OCI-LY7 (cell line): ENCODE results near the gene TTLL9. TPM values are rescaled to one million over a fixed set of nuclear protein-coding genes. Genes with fewer than 3 reads are reported as not detected.

Source experiments
- BruUV-seq: library from RNA; stranded (reverse); fragments of 400-500 nt; replicated peaks from 2 replicates; lab custom pipeline; 2021; lab: Mats Ljungman, UMichigan
- CTCF ChIA-PET: fragments of 300-600 bp; sonication (Branson Sonifier 250); formaldehyde crosslinking; loops from one replicate; lab custom pipeline; 2022; ENCODE audit warnings: antibody characterized with exemption; ENCODE audit not compliant: unreplicated experiment; lab: Charles Lee
- POLR2A ChIA-PET: fragments of 300-600 bp; sonication (Branson Sonifier 250); formaldehyde crosslinking; loops from one replicate; lab custom pipeline; 2022; ENCODE audit warnings: antibody characterized with exemption; lab: Charles Lee
- DNase-seq: peaks from one replicate; pipeline ENCODE4 v3.0.0-alpha.2; 2015; ENCODE audit warnings: low spot score
- H2AFZ ChIP-seq: fragments of 200-600 bp; sonication (generic), shearing (Covaris generic); 2 replicates; pipeline ENCODE4 v1.6.1; 2014; ENCODE audit warnings: mild to moderate bottlenecking, antibody characterized with exemption, low read length, moderate library complexity
- H3K27ac ChIP-seq: fragments of 200-600 bp; sonication (generic); 2 replicates; pipeline ENCODE4 v1.5.1; 2014; ENCODE audit warnings: mixed run types, low read depth, mild to moderate bottlenecking, moderate library complexity, low read length, inconsistent platforms; ENCODE audit not compliant: poor library complexity, severe bottlenecking
- H3K36me3 ChIP-seq: fragments of 200-600 bp; sonication (generic); 2 replicates; pipeline ENCODE4 v1.6.1; 2014; ENCODE audit warnings: mild to moderate bottlenecking, antibody characterized with exemption, low read length, moderate library complexity, mixed read lengths; ENCODE audit not compliant: insufficient read depth
- H3K4me1 ChIP-seq: fragments of 200-600 bp; sonication (generic); 2 replicates; pipeline ENCODE4 v1.5.1; 2014; ENCODE audit warnings: mild to moderate bottlenecking, low read length; ENCODE audit not compliant: insufficient read depth, poor library complexity, severe bottlenecking
- H3K4me2 ChIP-seq: fragments of 200-600 bp; sonication (generic); 2 replicates; pipeline ENCODE4 v1.6.1; 2014; ENCODE audit warnings: mild to moderate bottlenecking, low read length
- H3K4me3 ChIP-seq: fragments of 200-600 bp; sonication (generic); 2 replicates; pipeline ENCODE4 v1.5.1; 2014; ENCODE audit warnings: mild to moderate bottlenecking, low read depth, low read length; ENCODE audit not compliant: poor library complexity, severe bottlenecking
- H3K79me2 ChIP-seq: fragments of 200-600 bp; sonication (generic); 2 replicates; pipeline ENCODE4 v1.6.1; 2016; ENCODE audit warnings: low read depth, mild to moderate bottlenecking, low read length, moderate library complexity, mixed read lengths; ENCODE audit not compliant: insufficient read depth
- H3K9me2 ChIP-seq: fragments of 200-600 bp; sonication (generic); 2 replicates; pipeline ENCODE4 v1.6.1; 2016; ENCODE audit warnings: mild to moderate bottlenecking, low read length, mixed read lengths; ENCODE audit not compliant: insufficient read depth
- H3K9me3 ChIP-seq: fragments of 200-600 bp; sonication (generic); 2 replicates; pipeline ENCODE4 v1.6.1; 2014; ENCODE audit warnings: mild to moderate bottlenecking, mixed run types, low read length, mixed read lengths
- H4K20me1 ChIP-seq: fragments of 200-600 bp; sonication (generic); 2 replicates; pipeline ENCODE4 v1.6.1; 2014; ENCODE audit warnings: mild to moderate bottlenecking, antibody characterized with exemption, low read length, moderate library complexity, mixed read lengths; ENCODE audit not compliant: insufficient read depth
- CTCF ChIP-seq: fragments of 200-600 bp; sonication (generic); conservative IDR thresholded peaks from 2 replicates; pipeline ENCODE4 v1.5.1; 2014; ENCODE audit warnings: mild to moderate bottlenecking, antibody characterized with exemption, low read length, moderate library complexity, mixed read lengths
- EZH2phosphoT487 ChIP-seq: fragments of 200-600 bp; sonication (generic); IDR thresholded peaks from 2 replicates; pipeline ENCODE4 v1.6.1; 2018; ENCODE audit warnings: low read depth, borderline replicate concordance, mild to moderate bottlenecking, mixed run types, antibody characterized with exemption, low read length, moderate library complexity, mixed read lengths
- intact Hi-C: fragments of 100-400 bp; cut with micrococcal nuclease; formaldehyde crosslinking; loops from one replicate; pipeline ENCODE4 v1.10.0; 2022; ENCODE audit not compliant: unreplicated experiment
- total RNA-seq, 2 experiments: library from RNA; depleted of rRNA in 1 of 2; stranded (reverse); fragments of >200 nt in 1 of 2; shearing (Covaris generic) in 1 of 2; gene quantifications; 2 replicates each; pipeline ENCODE4 v1.2.3, GENCODE V29; 2014 to 2022

TTLL9 gene
- total RNA-seq, 2 experiments from 2014 or later, result not detected

- no peaks in the 10 kb centered on the region for H4K20me1 ChIP-seq
- intact Hi-C loops, result no loop called here
- no peaks in the 10 kb centered on the region for H3K36me3 ChIP-seq
- no peaks in the 10 kb centered on the region for H3K9me2 ChIP-seq
- BruUV-seq, result no TSS peak
- H3K27ac ChIP-seq, result no peak overlapping the region
- DNase-seq, result no peak
- H3K4me3 ChIP-seq, result no peak overlapping the region
- H3K9me3 ChIP-seq, result no peaks in the 10 kb centered on the region
- ChIA-PET CTCF (interaction anchor here (0.9 kb wide), 1 partner anchor 8 kb away, joined by 3 read pairs; no protein-coding TSS in a partner anchor), POLR2A (interaction anchor here (0.6 to 1.0 kb wide), 2 partner anchors 21 to 779 kb away, joined by 3 to 4 read pairs; no protein-coding TSS in a partner anchor)
- H2AFZ ChIP-seq, result no peak overlapping the region
- H3K4me1 ChIP-seq, result peaks cover 22% of the 10 kb centered on the region
- TF ChIP-seq EZH2phosphoT487 (no peak), CTCF (no peak)
- no peak overlapping the region for H3K4me2 ChIP-seq
- no peaks in the 10 kb centered on the region for H3K79me2 ChIP-seq
Observed at GRCh38 chr20:31859266-31859997, 11.0 kb upstream of the TTLL9 start.

- H3K9me2 ChIP-seq, result no peaks in the 10 kb centered on the region
- H3K36me3 ChIP-seq, result no peaks in the 10 kb centered on the region
- H3K9me3 ChIP-seq, result no peaks in the 10 kb centered on the region
- H3K4me1 ChIP-seq, result peaks cover 22% of the 10 kb centered on the region
- no peak overlapping the region for H3K27ac ChIP-seq
- no peak overlapping the region for H2AFZ ChIP-seq
- no peak overlapping the region for H3K4me3 ChIP-seq
- BruUV-seq, result no TSS peak
- H3K4me2 ChIP-seq, result no peak overlapping the region
- ChIA-PET POLR2A (interaction anchor here (0.8 to 1.0 kb wide), 2 partner anchors 20 to 91 kb away, joined by 3 to 4 read pairs; no protein-coding TSS in a partner anchor), CTCF (interaction anchor here (0.6 to 0.9 kb wide), 3 partner anchors 9 to 450 kb away, joined by 3 to 4 read pairs (median 4); no protein-coding TSS in a partner anchor)
- H3K79me2 ChIP-seq, result no peaks in the 10 kb centered on the region
- TF ChIP-seq EZH2phosphoT487, result no peak
- no peak for TF ChIP-seq CTCF
- no peaks in the 10 kb centered on the region for H4K20me1 ChIP-seq
- no peak for DNase-seq
- intact Hi-C loops, result no loop called here
Observed at GRCh38 chr20:31859998-31860380, 10.4 kb upstream of the TTLL9 start.
